Parathyroid adenoma (tissue), 2 donors: ENCODE measurements around the gene TDP1.

Experiments
- H2AFZ ChIP-seq: fragments of 300-600 bp; sonication (generic); one replicate; pipeline ENCODE4 v1.7.0; 2017; ENCODE audit warnings: antibody characterized with exemption, mild to moderate bottlenecking
- H3K27ac ChIP-seq: fragments of 300-600 bp; sonication (generic); one replicate; pipeline ENCODE4 v1.7.0; 2017
- H3K27me3 ChIP-seq: fragments of 300-600 bp; sonication (generic); one replicate; pipeline ENCODE4 v1.7.0; 2017; ENCODE audit warnings: low read length; ENCODE audit not compliant: control insufficient read depth, insufficient read depth
- H3K36me3 ChIP-seq: fragments of 300-600 bp; sonication (generic); one replicate; pipeline ENCODE4 v1.7.0; 2017; ENCODE audit warnings: low read length; ENCODE audit not compliant: control insufficient read depth, insufficient read depth
- H3K4me1 ChIP-seq: fragments of 300-600 bp; sonication (generic); one replicate; pipeline ENCODE4 v1.7.0; 2017; ENCODE audit warnings: control low read depth
- H3K4me2 ChIP-seq: fragments of 300-600 bp; sonication (generic); one replicate; pipeline ENCODE4 v1.7.0; 2017; ENCODE audit warnings: low read length
- H3K4me3 ChIP-seq: fragments of 300-600 bp; sonication (generic); one replicate; pipeline ENCODE4 v1.7.0; 2017; ENCODE audit warnings: low read depth, low read length
- H3K79me2 ChIP-seq: fragments of 300-600 bp; sonication (generic); one replicate; pipeline ENCODE4 v1.7.0; 2017; ENCODE audit warnings: control low read depth
- H3K9ac ChIP-seq: fragments of 300-600 bp; sonication (generic); one replicate; pipeline ENCODE4 v1.7.0; 2017; ENCODE audit warnings: mild to moderate bottlenecking
- H3K9me3 ChIP-seq: fragments of 300-600 bp; sonication (generic); one replicate; pipeline ENCODE4 v1.7.0; 2017; ENCODE audit warnings: low read length; ENCODE audit not compliant: control insufficient read depth
- CTCF ChIP-seq: fragments of 300-600 bp; sonication (generic); IDR thresholded peaks from one replicate; pipeline ENCODE4 v1.7.0; 2017; ENCODE audit warnings: antibody characterized with exemption, mild to moderate bottlenecking
- donor health status: primary hyperparathyroidism.

TDP1 gene

GRCh38 chr14:90042496-90043252, 86.9 kb downstream of the TDP1 start:
- Histone ChIP-seq H3K9ac (no peak overlapping the region), H3K27ac (no peak overlapping the region), H3K36me3 (no peaks in the 10 kb centered on the region), H3K4me2 (no peak overlapping the region), H2AFZ (no peak overlapping the region), H3K27me3 (no peaks in the 10 kb centered on the region), H3K4me1 (no peaks in the 10 kb centered on the region), H3K9me3 (no peaks in the 10 kb centered on the region), H3K79me2 (no peaks in the 10 kb centered on the region), H3K4me3 (no peak overlapping the region)
- TF ChIP-seq CTCF, result no peak

GRCh38 chr14:90045616-90046015, 89.9 kb downstream of the TDP1 start:
- Histone ChIP-seq H3K4me2 (no peak overlapping the region), H3K4me3 (no peak overlapping the region), H3K36me3 (no peaks in the 10 kb centered on the region), H3K9ac (no peak overlapping the region), H3K79me2 (no peaks in the 10 kb centered on the region), H2AFZ (no peak overlapping the region), H3K4me1 (no peaks in the 10 kb centered on the region), H3K9me3 (no peaks in the 10 kb centered on the region), H3K27me3 (no peaks in the 10 kb centered on the region), H3K27ac (no peak overlapping the region)
- TF ChIP-seq CTCF, result no peak

- Histone ChIP-seq H3K36me3 (no peaks in the 10 kb centered on the region), H3K9me3 (no peaks in the 10 kb centered on the region)
- no peak for TF ChIP-seq CTCF
Measured at GRCh38 chr14:90049390-90049789, 93.7 kb downstream of the TDP1 start.

GRCh38 chr14:90050271-90050670, 94.5 kb downstream of the TDP1 start:
- TF ChIP-seq CTCF, result no peak

More at GRCh38 chr14:90049390-90049789, 93.7 kb downstream of the TDP1 start:
- H3K4me3 ChIP-seq, result no peak overlapping the region
- H3K4me2 ChIP-seq, result no peak overlapping the region
- no peak overlapping the region for H2AFZ ChIP-seq
- H3K9ac ChIP-seq, result no peak overlapping the region
- no peaks in the 10 kb centered on the region for H3K27me3 ChIP-seq
- no peak overlapping the region for H3K27ac ChIP-seq
- no peaks in the 10 kb centered on the region for H3K4me1 ChIP-seq
- H3K79me2 ChIP-seq, result no peaks in the 10 kb centered on the region

GRCh38 chr14:90053044-90053443, 97.3 kb downstream of the TDP1 start:
- no peaks in the 10 kb centered on the region for H3K9me3 ChIP-seq
- H3K9ac ChIP-seq, result no peak overlapping the region
- H3K36me3 ChIP-seq, result no peaks in the 10 kb centered on the region
- no peak for TF ChIP-seq CTCF
- H2AFZ ChIP-seq, result no peak overlapping the region
- H3K4me3 ChIP-seq, result no peak overlapping the region
- H3K79me2 ChIP-seq, result no peaks in the 10 kb centered on the region
- H3K4me2 ChIP-seq, result no peak overlapping the region
- no peaks in the 10 kb centered on the region for H3K4me1 ChIP-seq
- no peaks in the 10 kb centered on the region for H3K27me3 ChIP-seq
- H3K27ac ChIP-seq, result no peak overlapping the region

More at GRCh38 chr14:90050271-90050670, 94.5 kb downstream of the TDP1 start:
- Histone ChIP-seq H2AFZ (no peak overlapping the region), H3K4me2 (no peak overlapping the region), H3K36me3 (no peaks in the 10 kb centered on the region), H3K9me3 (no peaks in the 10 kb centered on the region), H3K4me1 (no peaks in the 10 kb centered on the region), H3K4me3 (no peak overlapping the region), H3K79me2 (no peaks in the 10 kb centered on the region), H3K27me3 (no peaks in the 10 kb centered on the region), H3K9ac (no peak overlapping the region), H3K27ac (no peak overlapping the region)
